ENCODE results near the gene MKNK1. TPM values are rescaled to one million over a fixed set of nuclear protein-coding genes. Genes with fewer than 3 reads are reported as not detected.

MKNK1 gene
- total RNA-seq, 1 experiment from 2014 or later, result 40.1 TPM

- Histone ChIP-seq H3K27ac (ENCODE audit: low read length) (peak overlapping the region; percentile 29; the same call in 1 of the 2 replicates), H3K36me3 (ENCODE audit: control insufficient read depth, insufficient read depth, low read length) (no peaks in the 10 kb centered on the region), H3K9me3 (ENCODE audit: control insufficient read depth, insufficient read depth, low read depth, low read length) (no peaks in the 10 kb centered on the region), H3K27me3 (ENCODE audit: control insufficient read depth, insufficient read depth, low read length) (no peaks in the 10 kb centered on the region), H3K4me1 (ENCODE audit: control insufficient read depth, insufficient read depth, low read length) (peaks cover 32% of the 10 kb centered on the region), H3K4me3 (ENCODE audit: low read depth in 2 of 2, low read length in 2 of 2) (no peak overlapping the region)
- no TSS peak for BruUV-seq (replicated peaks)
- in situ Hi-C loops (cut with HindIII; ENCODE audit: low pct_unique_long_range_greater_than_20kb, low sequenced_read_pairs) (no loop called here), intact Hi-C loops (cut with micrococcal nuclease; ENCODE audit: unreplicated experiment) (no loop called here)
- TF ChIP-seq CTCF (IDR thresholded peaks at IDR 0.05) (no peak), POLR2AphosphoS5 (IDR thresholded peaks at IDR 0.05; ENCODE audit: low read depth, low read length) (no peak), SIN3A (IDR thresholded peaks at IDR 0.05; ENCODE audit: borderline replicate concordance, insufficient read depth, low read depth, low read length) (no peak), TCF7L2 (IDR thresholded peaks at IDR 0.05; ENCODE audit: low read depth, low read length) (no peak)
- TF ChIP-seq, protein P1, sequence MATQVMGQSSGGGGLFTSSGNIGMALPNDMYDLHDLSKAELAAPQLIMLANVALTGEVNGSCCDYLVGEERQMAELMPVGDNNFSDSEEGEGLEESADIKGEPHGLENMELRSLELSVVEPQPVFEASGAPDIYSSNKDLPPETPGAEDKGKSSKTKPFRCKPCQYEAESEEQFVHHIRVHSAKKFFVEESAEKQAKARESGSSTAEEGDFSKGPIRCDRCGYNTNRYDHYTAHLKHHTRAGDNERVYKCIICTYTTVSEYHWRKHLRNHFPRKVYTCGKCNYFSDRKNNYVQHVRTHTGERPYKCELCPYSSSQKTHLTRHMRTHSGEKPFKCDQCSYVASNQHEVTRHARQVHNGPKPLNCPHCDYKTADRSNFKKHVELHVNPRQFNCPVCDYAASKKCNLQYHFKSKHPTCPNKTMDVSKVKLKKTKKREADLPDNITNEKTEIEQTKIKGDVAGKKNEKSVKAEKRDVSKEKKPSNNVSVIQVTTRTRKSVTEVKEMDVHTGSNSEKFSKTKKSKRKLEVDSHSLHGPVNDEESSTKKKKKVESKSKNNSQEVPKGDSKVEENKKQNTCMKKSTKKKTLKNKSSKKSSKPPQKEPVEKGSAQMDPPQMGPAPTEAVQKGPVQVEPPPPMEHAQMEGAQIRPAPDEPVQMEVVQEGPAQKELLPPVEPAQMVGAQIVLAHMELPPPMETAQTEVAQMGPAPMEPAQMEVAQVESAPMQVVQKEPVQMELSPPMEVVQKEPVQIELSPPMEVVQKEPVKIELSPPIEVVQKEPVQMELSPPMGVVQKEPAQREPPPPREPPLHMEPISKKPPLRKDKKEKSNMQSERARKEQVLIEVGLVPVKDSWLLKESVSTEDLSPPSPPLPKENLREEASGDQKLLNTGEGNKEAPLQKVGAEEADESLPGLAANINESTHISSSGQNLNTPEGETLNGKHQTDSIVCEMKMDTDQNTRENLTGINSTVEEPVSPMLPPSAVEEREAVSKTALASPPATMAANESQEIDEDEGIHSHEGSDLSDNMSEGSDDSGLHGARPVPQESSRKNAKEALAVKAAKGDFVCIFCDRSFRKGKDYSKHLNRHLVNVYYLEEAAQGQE (IDR thresholded peaks at IDR 0.05; ENCODE audit: insufficient read depth in 1 of 2, low read depth in 2 of 2, low read length in 1 of 2), result no peak
- no peak for ATAC-seq
- ChIA-PET CTCF (no interaction called here), POLR2A (no interaction called here)
- DNase-seq (ENCODE audit: low read depth, low spot score), result no peak
Observed at GRCh38 chr1:46646331-46646730, 42.3 kb upstream of the MKNK1 start.

- TF ChIP-seq TCF7L2 (IDR thresholded peaks at IDR 0.05; ENCODE audit: low read depth, low read length) (no peak), POLR2AphosphoS5 (IDR thresholded peaks at IDR 0.05; ENCODE audit: low read depth, low read length) (no peak), SIN3A (IDR thresholded peaks at IDR 0.05; ENCODE audit: borderline replicate concordance, insufficient read depth, low read depth, low read length) (no peak), CTCF (IDR thresholded peaks at IDR 0.05) (no peak)
- TF ChIP-seq, protein P1 (IDR thresholded peaks at IDR 0.05; ENCODE audit: insufficient read depth in 1 of 2, low read depth in 2 of 2, low read length in 1 of 2), result no peak
- no peaks in the 10 kb centered on the region for H3K27me3 ChIP-seq (ENCODE audit: control insufficient read depth, insufficient read depth, low read length)
- POLR2A ChIA-PET, result no interaction called here
- H3K36me3 ChIP-seq (ENCODE audit: control insufficient read depth, insufficient read depth, low read length), result no peaks in the 10 kb centered on the region
- H3K4me1 ChIP-seq (ENCODE audit: control insufficient read depth, insufficient read depth, low read length), result peaks cover 32% of the 10 kb centered on the region
- H3K4me3 ChIP-seq (ENCODE audit: low read depth in 2 of 2, low read length in 2 of 2), result no peak overlapping the region
- no peaks in the 10 kb centered on the region for H3K9me3 ChIP-seq (ENCODE audit: control insufficient read depth, insufficient read depth, low read depth, low read length)
- H3K27ac ChIP-seq (ENCODE audit: low read length), result no peak overlapping the region; the same call in 1 of the 2 replicates
- in situ Hi-C loops (cut with HindIII; ENCODE audit: low pct_unique_long_range_greater_than_20kb, low sequenced_read_pairs), result no loop called here
- intact Hi-C loops (cut with micrococcal nuclease; ENCODE audit: unreplicated experiment), result no loop called here
- ATAC-seq (no peak), DNase-seq (ENCODE audit: low read depth, low spot score) (no peak)
- CTCF ChIA-PET, result no interaction called here
- BruUV-seq (replicated peaks), result no TSS peak
Observed at GRCh38 chr1:46645815-46646214, 41.7 kb upstream of the MKNK1 start.
